Coronary artery (tissue), 2 donors: ENCODE results near the gene ADCY7.

ENCODE experiments used
- DNase-seq: peaks from one replicate; pipeline ENCODE4 v3.0.0-alpha.2; 2017; ENCODE audit warnings: low spot score
- H3K27ac ChIP-seq, 2 donors: fragments of 200-600 bp; sonication (generic); one replicate each; pipeline ENCODE4 v1.5.1; 2016 to 2019
- H3K4me3 ChIP-seq: fragments of 200-600 bp; sonication (generic); 2 replicates; pipeline ENCODE4 v1.5.1; 2016; ENCODE audit warnings: mild to moderate bottlenecking, moderate library complexity
- CTCF ChIP-seq: fragments of 200-600 bp; sonication (generic); IDR thresholded peaks from one replicate; pipeline ENCODE4 v1.5.1; 2019; ENCODE audit warnings: antibody characterized with exemption

ADCY7 gene

GRCh38 chr16:50282955-50283631, 16.7 kb downstream of the ADCY7 start:
- TF ChIP-seq CTCF, result no peak
- Histone ChIP-seq H3K27ac (peak overlapping the region in 1 of 2 donors; percentile 35), H3K4me3 (no peak overlapping the region)
- no peak for DNase-seq

GRCh38 chr16:50284131-50284911, 18.0 kb downstream of the ADCY7 start:
- H3K27ac ChIP-seq, result peak overlapping the region in 1 of 2 donors; percentile 35
- H3K4me3 ChIP-seq, result no peak overlapping the region
- DNase-seq, result no peak
- no peak for TF ChIP-seq CTCF

- Histone ChIP-seq H3K4me3 (no peak overlapping the region), H3K27ac (no peak overlapping the region)
- no peak for TF ChIP-seq CTCF
- DNase-seq, result no peak
Measured at GRCh38 chr16:50285406-50286003, 19.2 kb downstream of the ADCY7 start.

DNA sequence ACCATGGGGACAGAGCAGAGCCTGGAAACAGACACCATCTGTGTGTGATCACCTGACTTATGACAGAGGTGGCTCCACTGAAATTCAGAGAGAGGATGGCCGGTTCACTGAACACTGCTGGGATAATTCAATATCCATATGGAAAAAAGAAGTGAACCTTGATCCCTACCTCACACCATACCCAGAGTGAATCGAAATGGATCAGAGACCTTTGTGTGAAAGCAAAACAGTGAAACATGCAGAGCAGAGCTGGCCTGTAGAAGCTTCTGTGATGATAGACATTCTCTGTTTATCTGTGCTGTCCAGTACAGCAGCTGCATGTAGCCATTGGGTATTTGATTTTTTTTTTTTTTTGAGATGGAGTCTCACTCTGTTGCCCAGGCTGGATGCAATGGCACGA, 20.3 kb downstream of the ADCY7 start:
- Histone ChIP-seq H3K4me3 (no peak overlapping the region), H3K27ac (no peak overlapping the region)
- no peak for TF ChIP-seq CTCF
- DNase-seq, result no peak

DNA sequence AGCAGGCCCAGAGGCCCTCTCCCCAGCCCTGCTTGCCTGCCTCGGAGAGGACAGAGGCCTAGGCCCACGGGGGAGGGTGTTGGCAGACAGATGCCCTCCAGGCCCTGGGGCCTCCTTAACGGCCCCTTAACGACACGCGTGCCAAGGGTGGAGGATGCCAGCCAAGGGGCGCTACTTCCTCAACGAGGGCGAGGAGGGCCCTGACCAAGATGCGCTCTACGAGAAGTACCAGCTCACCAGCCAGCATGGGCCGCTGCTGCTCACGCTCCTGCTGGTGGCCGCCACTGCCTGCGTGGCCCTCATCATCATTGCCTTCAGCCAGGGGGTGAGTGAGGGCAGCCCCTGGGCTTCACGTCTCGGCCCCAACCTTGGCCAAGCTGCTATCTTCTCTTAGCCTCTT, 21.7 kb downstream of the ADCY7 start:
- no peak for DNase-seq
- Histone ChIP-seq H3K27ac (no peak overlapping the region), H3K4me3 (no peak overlapping the region)
- no peak for TF ChIP-seq CTCF

GRCh38 chr16:50288920-50289319, 22.6 kb downstream of the ADCY7 start:
- Histone ChIP-seq H3K4me3 (no peak overlapping the region), H3K27ac (no peak overlapping the region)
- no peak for DNase-seq
- TF ChIP-seq CTCF, result no peak
